Mammary epithelial cell (primary cell): Measurements from ENCODE around the gene ZNF2.

Source experiments
- CTCF ChIP-seq, 2 donors: IDR thresholded peaks in 1 of 2; conservative IDR thresholded peaks in 1 of 2; 2 replicates each; pipeline ENCODE4 v1.5.1; 2011 to 2012; ENCODE audit warnings: inconsistent platforms in 2 of 2, low read length in 2 of 2, mild to moderate bottlenecking in 2 of 2, control low read depth in 1 of 2, low read depth in 1 of 2; ENCODE audit not compliant: insufficient read depth in 1 of 2; ENCODE audit errors: extremely low read depth in 1 of 2
- EZH2 ChIP-seq: IDR thresholded peaks from 2 replicates; pipeline ENCODE4 v1.6.1; 2012; ENCODE audit warnings: low read length, inconsistent platforms, borderline replicate concordance

- no peak for TF ChIP-seq CTCF (conservative IDR thresholded peaks at IDR 0.05 in 1 of 2, IDR thresholded peaks at IDR 0.05 in 1 of 2; ENCODE audit: extremely low read depth in 1 of 2, insufficient read depth in 1 of 2, low read depth in 1 of 2, low read length in 2 of 2)
- TF ChIP-seq EZH2: no peak
Observed at GRCh38 chr2:95185973-95186372, 20.4 kb downstream of the ZNF2 start.
